SK-N-SH treated with all-trans-retinoic acid at 6 μM for 48 hours (cell line): ENCODE measurements around the gene EVX2.

Experiments
- ATAC-seq: fragments of 200-7000 bp; cut with Tn5 transposase; 3 replicates; pipeline ENCODE4 v1.9.1; 2020; ENCODE audit warnings: mild to moderate bottlenecking, moderate library complexity
- ARNTL ChIP-seq: fragments of 450-650 bp; formaldehyde crosslinking; IDR thresholded peaks from 2 replicates; pipeline ENCODE4 v1.5.0; 2020; ENCODE audit warnings: low read depth, mild to moderate bottlenecking, moderate library complexity, borderline replicate concordance
- BACH2 ChIP-seq: fragments of 250-450 bp; sonication (Bioruptor Pico); IDR thresholded peaks from 2 replicates; pipeline ENCODE4 v1.9.0; 2021; ENCODE audit warnings: mild to moderate bottlenecking, borderline replicate concordance
- CSDC2 ChIP-seq: fragments of 250-450 bp; sonication (Bioruptor Pico); IDR thresholded peaks from 2 replicates; pipeline ENCODE4 v1.5.0; 2020; ENCODE audit warnings: mild to moderate bottlenecking, moderate library complexity
- CSRNP3 ChIP-seq: fragments of 250-450 bp; sonication (Bioruptor Pico); IDR thresholded peaks from 2 replicates; pipeline ENCODE4 v1.5.1; 2021; ENCODE audit warnings: mild to moderate bottlenecking, moderate library complexity
- ESRRG ChIP-seq: fragments of 250-450 bp; sonication (Bioruptor Pico); IDR thresholded peaks from 2 replicates; pipeline ENCODE4 v1.6.1; 2021; ENCODE audit warnings: mild to moderate bottlenecking
- GLIS3 ChIP-seq: fragments of 250-450 bp; sonication (Bioruptor Pico); IDR thresholded peaks from 2 replicates; pipeline ENCODE4 v1.5.0; 2020; ENCODE audit warnings: mild to moderate bottlenecking, moderate library complexity
- ISL1 ChIP-seq: fragments of 250-450 bp; sonication (Bioruptor Pico); IDR thresholded peaks from 2 replicates; pipeline ENCODE4 v2.1.2; 2022; ENCODE audit warnings: mild to moderate bottlenecking, moderate library complexity
- OSR1 ChIP-seq: fragments of 250-450 bp; sonication (Bioruptor Pico); IDR thresholded peaks from 2 replicates; pipeline ENCODE4 v1.8.0; 2022; ENCODE audit warnings: moderate library complexity, mild to moderate bottlenecking, inconsistent platforms
- PATZ1 ChIP-seq: fragments of 250-450 bp; sonication (Bioruptor Pico); IDR thresholded peaks from 2 replicates; pipeline ENCODE4 v1.8.0; 2020; ENCODE audit warnings: mild to moderate bottlenecking, moderate library complexity, borderline replicate concordance
- POU6F1 ChIP-seq: fragments of 250-450 bp; sonication (Bioruptor Pico); IDR thresholded peaks from 2 replicates; pipeline ENCODE4 v1.8.0; 2021; ENCODE audit warnings: low read depth, mild to moderate bottlenecking, moderate library complexity, borderline replicate concordance
- PPARA ChIP-seq: fragments of 250-450 bp; sonication (Bioruptor Pico); IDR thresholded peaks from 2 replicates; pipeline ENCODE4 v1.5.0; 2020; ENCODE audit warnings: mild to moderate bottlenecking, borderline replicate concordance
- RARB ChIP-seq: fragments of 250-450 bp; sonication (Bioruptor Pico); IDR thresholded peaks from 2 replicates; pipeline ENCODE4 v1.8.0; 2021; ENCODE audit warnings: mild to moderate bottlenecking, moderate library complexity
- SNAI2 ChIP-seq: fragments of 250-450 bp; sonication (Bioruptor Pico); IDR thresholded peaks from 2 replicates; pipeline ENCODE4 v1.5.0; 2020; ENCODE audit warnings: mild to moderate bottlenecking, moderate library complexity
- TCF4 ChIP-seq: fragments of 250-450 bp; sonication (Bioruptor Pico); IDR thresholded peaks from 2 replicates; pipeline ENCODE4 v1.8.0; 2021; ENCODE audit warnings: mild to moderate bottlenecking, moderate library complexity, borderline replicate concordance
- TOX ChIP-seq: fragments of 250-450 bp; sonication (Bioruptor Pico); IDR thresholded peaks from 2 replicates; pipeline ENCODE4 v1.8.0; 2021; ENCODE audit warnings: mild to moderate bottlenecking, moderate library complexity, borderline replicate concordance
- ZFP3 ChIP-seq: fragments of 250-450 bp; sonication (Bioruptor Pico); IDR thresholded peaks from 2 replicates; pipeline ENCODE4 v1.5.0; 2020; ENCODE audit warnings: mild to moderate bottlenecking, moderate library complexity
- ZNF70 ChIP-seq: fragments of 450-650 bp; formaldehyde crosslinking; IDR thresholded peaks from 2 replicates; pipeline ENCODE4 v1.5.0; 2020; ENCODE audit warnings: mild to moderate bottlenecking, moderate library complexity
- ZNF8 ChIP-seq: fragments of 450-650 bp; formaldehyde crosslinking; IDR thresholded peaks from 2 replicates; pipeline ENCODE4 v1.5.0; 2020; ENCODE audit warnings: mild to moderate bottlenecking, moderate library complexity
- TF ChIP-seq, protein P1 (sequence below): fragments of 250-450 bp; sonication (Bioruptor Pico); IDR thresholded peaks from 2 replicates; pipeline ENCODE4 v1.5.0; 2020; ENCODE audit warnings: mild to moderate bottlenecking, moderate library complexity
- TF ChIP-seq, protein P2 (sequence below): fragments of 250-450 bp; sonication (Bioruptor Pico); IDR thresholded peaks from 2 replicates; pipeline ENCODE4 v1.5.1; 2020; ENCODE audit warnings: low read depth, mild to moderate bottlenecking, moderate library complexity

The EVX2 gene

GRCh38 chr2:176035013-176035691, 48.6 kb downstream of the EVX2 start:
- TF ChIP-seq POU6F1 (no peak), CSDC2 (no peak), ZNF70 (CRISPR knock-in tag) (no peak), ARNTL (CRISPR knock-in tag) (no peak), CSRNP3 (CRISPR knock-in tag) (no peak), ISL1 (CRISPR knock-in tag) (no peak), PATZ1 (no peak), PPARA (CRISPR knock-in tag) (no peak), TCF4 (no peak), SNAI2 (CRISPR knock-in tag) (no peak), GLIS3 (CRISPR knock-in tag) (no peak)
- TF ChIP-seq, protein P1, sequence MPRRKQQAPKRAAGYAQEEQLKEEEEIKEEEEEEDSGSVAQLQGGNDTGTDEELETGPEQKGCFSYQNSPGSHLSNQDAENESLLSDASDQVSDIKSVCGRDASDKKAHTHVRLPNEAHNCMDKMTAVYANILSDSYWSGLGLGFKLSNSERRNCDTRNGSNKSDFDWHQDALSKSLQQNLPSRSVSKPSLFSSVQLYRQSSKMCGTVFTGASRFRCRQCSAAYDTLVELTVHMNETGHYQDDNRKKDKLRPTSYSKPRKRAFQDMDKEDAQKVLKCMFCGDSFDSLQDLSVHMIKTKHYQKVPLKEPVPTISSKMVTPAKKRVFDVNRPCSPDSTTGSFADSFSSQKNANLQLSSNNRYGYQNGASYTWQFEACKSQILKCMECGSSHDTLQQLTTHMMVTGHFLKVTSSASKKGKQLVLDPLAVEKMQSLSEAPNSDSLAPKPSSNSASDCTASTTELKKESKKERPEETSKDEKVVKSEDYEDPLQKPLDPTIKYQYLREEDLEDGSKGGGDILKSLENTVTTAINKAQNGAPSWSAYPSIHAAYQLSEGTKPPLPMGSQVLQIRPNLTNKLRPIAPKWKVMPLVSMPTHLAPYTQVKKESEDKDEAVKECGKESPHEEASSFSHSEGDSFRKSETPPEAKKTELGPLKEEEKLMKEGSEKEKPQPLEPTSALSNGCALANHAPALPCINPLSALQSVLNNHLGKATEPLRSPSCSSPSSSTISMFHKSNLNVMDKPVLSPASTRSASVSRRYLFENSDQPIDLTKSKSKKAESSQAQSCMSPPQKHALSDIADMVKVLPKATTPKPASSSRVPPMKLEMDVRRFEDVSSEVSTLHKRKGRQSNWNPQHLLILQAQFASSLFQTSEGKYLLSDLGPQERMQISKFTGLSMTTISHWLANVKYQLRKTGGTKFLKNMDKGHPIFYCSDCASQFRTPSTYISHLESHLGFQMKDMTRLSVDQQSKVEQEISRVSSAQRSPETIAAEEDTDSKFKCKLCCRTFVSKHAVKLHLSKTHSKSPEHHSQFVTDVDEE (CRISPR knock-in tag), result no peak
- TF ChIP-seq, all 23 proteins: peak for 0
- ATAC-seq, result no peak

- no peak for ATAC-seq
- TF ChIP-seq PATZ1, result no peak
- TF ChIP-seq, protein P1 (CRISPR knock-in tag), result no peak
- TF ChIP-seq GLIS3 (CRISPR knock-in tag), result no peak
- no peak for TF ChIP-seq CSDC2
- no peak for TF ChIP-seq OSR1
- no peak for TF ChIP-seq ESRRG (CRISPR knock-in tag)
- no peak for TF ChIP-seq ISL1 (CRISPR knock-in tag)
- TF ChIP-seq CSRNP3 (CRISPR knock-in tag), result no peak
- no peak for TF ChIP-seq ZFP3 (CRISPR knock-in tag)
- TF ChIP-seq ZNF70 (CRISPR knock-in tag), result no peak
- TF ChIP-seq, protein P2, sequence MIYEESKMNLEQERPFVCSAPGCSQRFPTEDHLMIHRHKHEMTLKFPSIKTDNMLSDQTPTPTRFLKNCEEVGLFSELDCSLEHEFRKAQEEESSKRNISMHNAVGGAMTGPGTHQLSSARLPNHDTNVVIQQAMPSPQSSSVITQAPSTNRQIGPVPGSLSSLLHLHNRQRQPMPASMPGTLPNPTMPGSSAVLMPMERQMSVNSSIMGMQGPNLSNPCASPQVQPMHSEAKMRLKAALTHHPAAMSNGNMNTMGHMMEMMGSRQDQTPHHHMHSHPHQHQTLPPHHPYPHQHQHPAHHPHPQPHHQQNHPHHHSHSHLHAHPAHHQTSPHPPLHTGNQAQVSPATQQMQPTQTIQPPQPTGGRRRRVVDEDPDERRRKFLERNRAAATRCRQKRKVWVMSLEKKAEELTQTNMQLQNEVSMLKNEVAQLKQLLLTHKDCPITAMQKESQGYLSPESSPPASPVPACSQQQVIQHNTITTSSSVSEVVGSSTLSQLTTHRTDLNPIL (CRISPR knock-in tag), result no peak
- no peak for TF ChIP-seq SNAI2 (CRISPR knock-in tag)
- no peak for TF ChIP-seq TCF4
- TF ChIP-seq TOX (CRISPR knock-in tag), result no peak
- TF ChIP-seq ZNF8 (CRISPR knock-in tag), result no peak
- TF ChIP-seq RARB (CRISPR knock-in tag), result no peak
- no peak for TF ChIP-seq BACH2 (CRISPR knock-in tag)
Observed at GRCh38 chr2:176027806-176028205, 56.0 kb downstream of the EVX2 start.
